Neural cell (in vitro differentiated cells): ENCODE data around the gene OLFM1. TPM values are rescaled to one million over a fixed set of nuclear protein-coding genes. Genes with fewer than 3 reads are reported as not detected.

Source experiments
- H2AFZ ChIP-seq: fragments of 200-600, 300-800 bp; sonication (generic), shearing (Covaris generic); 2 replicates; pipeline ENCODE4 v1.6.0; 2014; ENCODE audit warnings: low read depth, mild to moderate bottlenecking, antibody characterized with exemption, low read length, moderate library complexity
- H3F3A ChIP-seq: fragments of 200-600 bp; shearing (Covaris generic); 2 replicates; pipeline ENCODE4 v1.6.1; 2016; ENCODE audit warnings: mild to moderate bottlenecking, moderate library complexity, mixed read lengths, antibody characterized with exemption, low read length; ENCODE audit not compliant: insufficient read depth, poor library complexity, severe bottlenecking
- H3K27ac ChIP-seq: fragments of 200-600, 300-800 bp; sonication (generic), shearing (Covaris generic); 2 replicates; pipeline ENCODE4 v1.5.1; 2014; ENCODE audit warnings: mild to moderate bottlenecking, low read length, moderate library complexity
- H3K27me3 ChIP-seq: fragments of 300-800, 200-600 bp; sonication (generic), shearing (Covaris generic); 2 replicates; pipeline ENCODE4 v1.6.0; 2014; ENCODE audit warnings: mild to moderate bottlenecking, low read depth, low read length, moderate library complexity; ENCODE audit not compliant: insufficient read depth
- H3K36me3 ChIP-seq: fragments of 300-800, 200-600 bp; sonication (generic), shearing (Covaris generic); 2 replicates; pipeline ENCODE4 v1.5.1; 2014; ENCODE audit warnings: mild to moderate bottlenecking, antibody characterized with exemption, low read length, moderate library complexity; ENCODE audit not compliant: insufficient read depth
- H3K4me2 ChIP-seq: fragments of 300-800, 200-600 bp; sonication (generic), shearing (Covaris generic); 2 replicates; pipeline ENCODE4 v1.6.0; 2014; ENCODE audit warnings: mild to moderate bottlenecking, low read length
- H3K4me3 ChIP-seq: fragments of 300-800, 200-600 bp; sonication (generic), shearing (Covaris generic); 2 replicates; pipeline ENCODE4 v1.5.1; 2014; ENCODE audit warnings: mild to moderate bottlenecking, low read length, moderate library complexity
- H3K79me2 ChIP-seq: fragments of 200-600 bp; shearing (Covaris generic); replicated peaks from 2 replicates; pipeline ENCODE4 v1.6.0; 2014; ENCODE audit warnings: mild to moderate bottlenecking, low read length, moderate library complexity; ENCODE audit not compliant: insufficient read depth
- H3K9ac ChIP-seq: fragments of 300-800, 200-600 bp; sonication (generic), shearing (Covaris generic); 2 replicates; pipeline ENCODE4 v1.6.1; 2016; ENCODE audit warnings: mild to moderate bottlenecking, low read length, mixed read lengths
- H3K9me2 ChIP-seq: fragments of 200-600 bp; shearing (Covaris generic); 2 replicates; pipeline ENCODE4 v1.6.1; 2016; ENCODE audit warnings: mild to moderate bottlenecking, low read length, mixed read lengths; ENCODE audit not compliant: insufficient read depth
- H3K9me3 ChIP-seq: fragments of 200-600, 300-800 bp; sonication (generic), shearing (Covaris generic); 2 replicates; pipeline ENCODE4 v1.6.1; 2016; ENCODE audit warnings: mild to moderate bottlenecking, mixed run types, low read length, moderate library complexity, mixed read lengths
- H4K20me1 ChIP-seq: fragments of 200-600 bp; shearing (Covaris generic); 2 replicates; pipeline ENCODE4 v1.6.1; 2016; ENCODE audit warnings: mild to moderate bottlenecking, mixed run types; ENCODE audit not compliant: insufficient read depth
- EP300 ChIP-seq: fragments of 450-650 bp; conservative IDR thresholded peaks from 2 replicates; pipeline ENCODE4 v1.6.1; 2014; ENCODE audit warnings: antibody characterized with exemption, mild to moderate bottlenecking, moderate library complexity; ENCODE audit not compliant: poor library complexity, severe bottlenecking
- EZH2 ChIP-seq: fragments of 200-600, 300-800 bp; shearing (Covaris generic), sonication (generic); IDR thresholded peaks from 2 replicates; pipeline ENCODE4 v1.6.1; 2014; ENCODE audit warnings: antibody characterized with exemption, low read length, borderline replicate concordance, mild to moderate bottlenecking; ENCODE audit not compliant: insufficient read depth, poor library complexity, severe bottlenecking
- MXI1 ChIP-seq: fragments of 450-650 bp; conservative IDR thresholded peaks from 2 replicates; pipeline ENCODE4 v1.6.1; 2014; ENCODE audit warnings: antibody characterized with exemption, mild to moderate bottlenecking; ENCODE audit not compliant: poor library complexity, severe bottlenecking
- POLR2AphosphoS5 ChIP-seq: IDR thresholded peaks from 2 replicates; pipeline ENCODE4 v1.6.1; 2012
- RAD21 ChIP-seq: fragments of 450-650 bp; conservative IDR thresholded peaks from 2 replicates; pipeline ENCODE4 v1.6.1; 2014; ENCODE audit warnings: antibody characterized with exemption, mild to moderate bottlenecking, moderate library complexity
- SMC3 ChIP-seq: fragments of 450-650 bp; conservative IDR thresholded peaks from 2 replicates; pipeline ENCODE4 v1.6.1; 2014; ENCODE audit warnings: antibody characterized with exemption, mild to moderate bottlenecking, moderate library complexity; ENCODE audit not compliant: poor library complexity
- TAF1 ChIP-seq: IDR thresholded peaks from 2 replicates; pipeline ENCODE4 v1.6.1; 2012; ENCODE audit warnings: low read depth
- polyA plus RNA-seq: library from polyadenylated mRNA; depleted of rRNA; stranded (reverse); fragments of >200 nt; gene quantifications from 2 replicates; pipeline ENCODE4 v1.2.3, GENCODE V29; 2014
- TF ChIP-seq, protein P1 (sequence below): IDR thresholded peaks from 2 replicates; pipeline ENCODE4 v1.6.1; 2012; ENCODE audit warnings: borderline replicate concordance
- TF ChIP-seq, protein P2 (sequence below): fragments of 450-650 bp; IDR thresholded peaks from 2 replicates; pipeline ENCODE4 v1.5.1; 2014; ENCODE audit warnings: antibody characterized with exemption, mild to moderate bottlenecking, moderate library complexity; ENCODE audit not compliant: poor library complexity, severe bottlenecking

OLFM1 gene
- polyA plus RNA-seq, 1 donor from 2014 or later = 102 TPM

DNA sequence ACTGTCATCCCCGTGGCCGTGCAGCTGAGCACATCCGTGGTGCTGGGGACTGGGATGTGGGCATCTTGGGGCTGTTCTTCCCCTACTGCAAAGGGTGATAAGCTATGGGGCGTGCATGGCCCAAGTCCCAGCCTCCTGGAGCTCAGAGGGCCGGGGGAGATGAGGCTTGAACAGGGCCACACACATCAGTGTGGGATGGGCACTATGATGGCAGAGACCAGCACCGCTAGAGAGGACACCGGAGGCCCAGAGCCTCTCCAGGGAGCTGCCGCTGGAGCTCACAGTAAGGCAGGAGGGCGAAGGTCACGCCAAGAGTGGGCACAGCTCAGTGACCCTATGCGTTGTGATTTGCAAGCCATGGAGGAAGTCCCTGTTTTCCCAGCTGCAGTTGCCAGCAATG is 63.5 kb downstream of the OLFM1 start:
- no peaks in the 10 kb centered on the region for H3F3A ChIP-seq
- no peaks in the 10 kb centered on the region for H3K9me3 ChIP-seq
- no peak for TF ChIP-seq POLR2AphosphoS5
- TF ChIP-seq MXI1 = no peak
- H3K9ac ChIP-seq = no peak overlapping the region
- H4K20me1 ChIP-seq = no peaks in the 10 kb centered on the region
- no peaks in the 10 kb centered on the region for H3K79me2 ChIP-seq
- no peaks in the 10 kb centered on the region for H3K36me3 ChIP-seq
- no peak overlapping the region for H3K27ac ChIP-seq
- H3K27me3 ChIP-seq = no peaks in the 10 kb centered on the region
- H3K4me2 ChIP-seq = no peak overlapping the region
- no peak overlapping the region for H2AFZ ChIP-seq
- no peak overlapping the region for H3K4me3 ChIP-seq
- H3K9me2 ChIP-seq = no peaks in the 10 kb centered on the region

DNA sequence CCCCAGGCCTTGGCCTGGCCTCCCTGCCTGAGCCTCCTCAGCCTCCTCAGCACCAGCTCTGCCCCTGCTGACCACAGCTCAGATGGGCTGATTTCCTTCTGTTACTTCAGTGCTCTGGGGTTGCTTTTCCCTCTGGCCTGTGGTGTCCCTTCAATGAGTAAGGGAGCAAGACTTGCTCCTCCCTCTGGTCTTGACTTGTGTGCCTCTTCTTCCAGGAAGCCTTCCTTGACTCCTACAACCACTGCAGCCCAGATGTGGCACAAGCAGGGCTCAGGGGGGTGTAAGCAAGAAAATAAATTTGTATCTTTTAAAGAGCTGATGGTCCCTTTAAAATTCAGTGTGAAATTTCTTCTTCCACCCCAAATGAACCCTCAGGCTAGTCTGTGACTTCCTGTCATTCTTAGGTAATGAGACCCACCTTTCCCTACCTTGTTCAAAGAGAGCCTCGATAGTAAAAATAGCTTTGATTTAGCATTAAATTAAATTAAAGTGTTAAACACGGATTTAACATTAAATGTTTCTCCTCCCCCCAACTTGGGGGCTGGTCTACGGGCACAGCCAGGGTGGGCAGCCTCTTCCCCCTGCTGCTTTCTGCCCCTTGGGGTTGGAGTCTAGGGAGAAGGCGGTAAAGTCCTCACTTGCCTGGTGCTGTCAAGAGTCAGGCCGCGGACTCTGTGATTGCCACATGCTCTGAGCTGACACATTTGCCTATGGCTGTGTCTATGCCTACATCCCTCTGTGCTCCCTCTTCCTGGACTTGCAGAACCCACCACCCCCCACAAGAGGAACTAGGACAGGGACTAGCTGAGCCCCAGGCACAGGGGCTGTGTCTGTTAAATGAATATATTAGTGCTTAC is 64.5 kb downstream of the OLFM1 start:
- Histone ChIP-seq H3K36me3 (no peaks in the 10 kb centered on the region), H3K27ac (no peak overlapping the region), H3K9me3 (no peaks in the 10 kb centered on the region), H3F3A (no peaks in the 10 kb centered on the region), H3K79me2 (no peaks in the 10 kb centered on the region), H2AFZ (no peak overlapping the region), H3K9ac (no peak overlapping the region), H3K4me2 (no peak overlapping the region), H4K20me1 (no peaks in the 10 kb centered on the region), H3K4me3 (no peak overlapping the region), H3K9me2 (no peaks in the 10 kb centered on the region), H3K27me3 (peaks cover 4% of the 10 kb centered on the region)
- TF ChIP-seq EZH2 = no peak
- no peak for TF ChIP-seq MXI1
- no peak for TF ChIP-seq POLR2AphosphoS5
- TF ChIP-seq, protein P1, sequence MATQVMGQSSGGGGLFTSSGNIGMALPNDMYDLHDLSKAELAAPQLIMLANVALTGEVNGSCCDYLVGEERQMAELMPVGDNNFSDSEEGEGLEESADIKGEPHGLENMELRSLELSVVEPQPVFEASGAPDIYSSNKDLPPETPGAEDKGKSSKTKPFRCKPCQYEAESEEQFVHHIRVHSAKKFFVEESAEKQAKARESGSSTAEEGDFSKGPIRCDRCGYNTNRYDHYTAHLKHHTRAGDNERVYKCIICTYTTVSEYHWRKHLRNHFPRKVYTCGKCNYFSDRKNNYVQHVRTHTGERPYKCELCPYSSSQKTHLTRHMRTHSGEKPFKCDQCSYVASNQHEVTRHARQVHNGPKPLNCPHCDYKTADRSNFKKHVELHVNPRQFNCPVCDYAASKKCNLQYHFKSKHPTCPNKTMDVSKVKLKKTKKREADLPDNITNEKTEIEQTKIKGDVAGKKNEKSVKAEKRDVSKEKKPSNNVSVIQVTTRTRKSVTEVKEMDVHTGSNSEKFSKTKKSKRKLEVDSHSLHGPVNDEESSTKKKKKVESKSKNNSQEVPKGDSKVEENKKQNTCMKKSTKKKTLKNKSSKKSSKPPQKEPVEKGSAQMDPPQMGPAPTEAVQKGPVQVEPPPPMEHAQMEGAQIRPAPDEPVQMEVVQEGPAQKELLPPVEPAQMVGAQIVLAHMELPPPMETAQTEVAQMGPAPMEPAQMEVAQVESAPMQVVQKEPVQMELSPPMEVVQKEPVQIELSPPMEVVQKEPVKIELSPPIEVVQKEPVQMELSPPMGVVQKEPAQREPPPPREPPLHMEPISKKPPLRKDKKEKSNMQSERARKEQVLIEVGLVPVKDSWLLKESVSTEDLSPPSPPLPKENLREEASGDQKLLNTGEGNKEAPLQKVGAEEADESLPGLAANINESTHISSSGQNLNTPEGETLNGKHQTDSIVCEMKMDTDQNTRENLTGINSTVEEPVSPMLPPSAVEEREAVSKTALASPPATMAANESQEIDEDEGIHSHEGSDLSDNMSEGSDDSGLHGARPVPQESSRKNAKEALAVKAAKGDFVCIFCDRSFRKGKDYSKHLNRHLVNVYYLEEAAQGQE = no peak
- TF ChIP-seq TAF1 = no peak
- TF ChIP-seq RAD21 = no peak
- no peak for TF ChIP-seq SMC3
- TF ChIP-seq, protein P2, sequence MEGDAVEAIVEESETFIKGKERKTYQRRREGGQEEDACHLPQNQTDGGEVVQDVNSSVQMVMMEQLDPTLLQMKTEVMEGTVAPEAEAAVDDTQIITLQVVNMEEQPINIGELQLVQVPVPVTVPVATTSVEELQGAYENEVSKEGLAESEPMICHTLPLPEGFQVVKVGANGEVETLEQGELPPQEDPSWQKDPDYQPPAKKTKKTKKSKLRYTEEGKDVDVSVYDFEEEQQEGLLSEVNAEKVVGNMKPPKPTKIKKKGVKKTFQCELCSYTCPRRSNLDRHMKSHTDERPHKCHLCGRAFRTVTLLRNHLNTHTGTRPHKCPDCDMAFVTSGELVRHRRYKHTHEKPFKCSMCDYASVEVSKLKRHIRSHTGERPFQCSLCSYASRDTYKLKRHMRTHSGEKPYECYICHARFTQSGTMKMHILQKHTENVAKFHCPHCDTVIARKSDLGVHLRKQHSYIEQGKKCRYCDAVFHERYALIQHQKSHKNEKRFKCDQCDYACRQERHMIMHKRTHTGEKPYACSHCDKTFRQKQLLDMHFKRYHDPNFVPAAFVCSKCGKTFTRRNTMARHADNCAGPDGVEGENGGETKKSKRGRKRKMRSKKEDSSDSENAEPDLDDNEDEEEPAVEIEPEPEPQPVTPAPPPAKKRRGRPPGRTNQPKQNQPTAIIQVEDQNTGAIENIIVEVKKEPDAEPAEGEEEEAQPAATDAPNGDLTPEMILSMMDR = no peak
- TF ChIP-seq EP300 = no peak
